Endothelial cell of umbilical vein (primary cell): ENCODE data around the gene ZNF652. TPM values are rescaled to one million over a fixed set of nuclear protein-coding genes. Genes with fewer than 3 reads are reported as not detected.

Experiments
- BruUV-seq: library from RNA; stranded (reverse); fragments of 400-500 nt; replicated peaks from 2 replicates; lab custom pipeline; 2021; lab: Mats Ljungman, UMichigan
- CTCF ChIA-PET: fragments of 300-600, 350-600 bp; sonication (Branson Sonifier 250); formaldehyde crosslinking; loops from one replicate; lab custom pipeline; 2021; ENCODE audit warnings: antibody characterized with exemption, inconsistent platforms; lab: Charles Lee
- POLR2A ChIA-PET: fragments of 300-600, 350-600 bp; sonication (Branson Sonifier 250); formaldehyde crosslinking; loops from one replicate; lab custom pipeline; 2021; ENCODE audit warnings: antibody characterized with exemption, inconsistent platforms; lab: Charles Lee
- DNase-seq: peaks from one replicate; pipeline ENCODE4 v3.0.0-alpha.2; 2011; ENCODE audit warnings: low read depth, low spot score
- FAIRE-seq: peaks from 2 replicates; lab custom pipeline; 2011; peaks lifted over from hg19 to GRCh38; lab: Jason Lieb, UNC
- H2AFZ ChIP-seq: 2 replicates; pipeline ENCODE4 v1.6.0; 2012; ENCODE audit warnings: low read depth, low read length, control low read depth, inconsistent platforms
- H3K27ac ChIP-seq: 2 replicates; pipeline ENCODE4 v1.5.1; 2011; ENCODE audit warnings: low read depth, mild to moderate bottlenecking, control low read depth, low read length, moderate library complexity; ENCODE audit not compliant: insufficient read depth
- H3K27me3 ChIP-seq, 2 experiments: 2 replicates each; pipeline versions ENCODE4 v1.6.0 to v1.6.1; 2011; ENCODE audit warnings: low read length in 2 of 2, mixed read lengths in 1 of 2; ENCODE audit not compliant: control insufficient read depth in 2 of 2, insufficient read depth in 2 of 2
- H3K36me3 ChIP-seq, 2 experiments: 2 replicates in 1 of 2; 3 replicates in 1 of 2; pipeline ENCODE4 v1.5.1; 2011; ENCODE audit warnings: low read length in 2 of 2, mild to moderate bottlenecking in 1 of 2, moderate library complexity in 1 of 2; ENCODE audit not compliant: control insufficient read depth in 2 of 2, insufficient read depth in 2 of 2; ENCODE audit errors: extremely low read depth in 1 of 2
- H3K4me1 ChIP-seq: 3 replicates; pipeline ENCODE4 v1.5.1; 2011; ENCODE audit warnings: mild to moderate bottlenecking, low read length; ENCODE audit not compliant: control insufficient read depth, insufficient read depth; ENCODE audit errors: extremely low read depth
- H3K4me2 ChIP-seq: 2 replicates; pipeline ENCODE4 v1.6.1; 2011; ENCODE audit warnings: low read length, control low read depth, mixed read lengths; ENCODE audit not compliant: insufficient read depth
- H3K4me3 ChIP-seq, 3 experiments: fragments of 200-600 bp in 1 of 3; sonication (generic), shearing (Covaris generic) in 1 of 3; replicated peaks in 1 of 3; 2 replicates each; pipeline ENCODE4 v1.5.1; 2011 to 2016; ENCODE audit warnings: control low read depth in 3 of 3, low read length in 3 of 3, mild to moderate bottlenecking in 2 of 3, inconsistent platforms in 1 of 3, low read depth in 1 of 3, moderate library complexity in 1 of 3; ENCODE audit not compliant: insufficient read depth in 1 of 3
- H3K79me2 ChIP-seq: 2 replicates; pipeline ENCODE4 v1.6.0; 2012; ENCODE audit warnings: low read length, inconsistent platforms; ENCODE audit not compliant: control insufficient read depth, insufficient read depth
- H3K9ac ChIP-seq: replicated peaks from 2 replicates; pipeline ENCODE3; 2011; ENCODE audit warnings: low read length, control low read depth; ENCODE audit not compliant: insufficient read depth; ENCODE audit errors: extremely low read depth
- H3K9me1 ChIP-seq: replicated peaks from 3 replicates; pipeline ENCODE4 v1.6.0; 2011; ENCODE audit warnings: mild to moderate bottlenecking, low read length; ENCODE audit not compliant: control insufficient read depth, insufficient read depth; ENCODE audit errors: extremely low read depth
- H3K9me3 ChIP-seq: replicated peaks from 2 replicates; pipeline ENCODE4 v1.5.1; 2012; ENCODE audit warnings: low read length, inconsistent platforms; ENCODE audit not compliant: control insufficient read depth, insufficient read depth
- H4K20me1 ChIP-seq: replicated peaks from 2 replicates; pipeline ENCODE3; 2011; ENCODE audit warnings: mild to moderate bottlenecking, low read length; ENCODE audit not compliant: control insufficient read depth, insufficient read depth; ENCODE audit errors: extremely low read depth
- EZH2 ChIP-seq: IDR thresholded peaks from 2 replicates; pipeline ENCODE4 v1.6.1; 2012; ENCODE audit warnings: borderline replicate concordance, low read depth, mild to moderate bottlenecking, moderate library complexity, low read length, inconsistent platforms; ENCODE audit not compliant: severe bottlenecking
- FOS ChIP-seq: IDR thresholded peaks from 2 replicates; pipeline ENCODE4 v1.6.1; 2011; ENCODE audit warnings: mild to moderate bottlenecking, low read length, moderate library complexity, borderline replicate concordance; ENCODE audit not compliant: insufficient read depth
- GATA2 ChIP-seq: IDR thresholded peaks from 2 replicates; pipeline ENCODE4 v1.7.0; 2011; ENCODE audit warnings: low read depth, mild to moderate bottlenecking, moderate library complexity, mixed read lengths, low read length; ENCODE audit not compliant: insufficient read length, insufficient read depth
- JUN ChIP-seq: IDR thresholded peaks from 2 replicates; pipeline ENCODE4 v1.6.1; 2011; ENCODE audit warnings: borderline replicate concordance, low read depth; ENCODE audit not compliant: insufficient read length, insufficient read depth
- MYC ChIP-seq: IDR thresholded peaks from one replicate; pipeline ENCODE4 v1.6.1; 2011; ENCODE audit warnings: mild to moderate bottlenecking, low read depth, low read length
- POLR2A ChIP-seq: IDR thresholded peaks from 2 replicates; pipeline ENCODE4 v1.6.1; 2012; ENCODE audit warnings: low read depth, mild to moderate bottlenecking, control low read depth, low read length
- POLR2AphosphoS5 ChIP-seq: IDR thresholded peaks from 2 replicates; pipeline ENCODE4 v1.6.1; 2012; ENCODE audit warnings: low read depth, mild to moderate bottlenecking, control low read depth, low read length, moderate library complexity; ENCODE audit not compliant: insufficient read depth
- dilution Hi-C: fragments of 300-500 bp; cut with MboI; formaldehyde crosslinking; loops from one replicate; pipeline ENCODE4 v1.15.0; 2019; ENCODE audit warnings: low sequenced_read_pairs; ENCODE audit not compliant: extremely low pct_ligation_motif_present
- intact Hi-C: fragments of 100-400 bp; cut with micrococcal nuclease; formaldehyde crosslinking; loops from one replicate; pipeline ENCODE4 v1.10.0; 2022
- polyA plus RNA-seq, 4 experiments: library from polyadenylated mRNA; depleted of rRNA in 3 of 4; stranded (reverse) in 3 of 4; unstranded in 1 of 4; fragments of >200 nt; gene quantifications; 2 replicates each; pipeline versions ENCODE4 v1.2.1 to v1.2.3, GENCODE V29; 2011 to 2012; ENCODE audit warnings: missing spikeins in 1 of 4
- total RNA-seq: library from RNA; stranded (reverse); gene quantifications from 2 replicates; pipeline ENCODE4 v1.2.3, GENCODE V29; 2021
- TF ChIP-seq, protein P1 (sequence below), 2 donors: IDR thresholded peaks; 1 replicate in 1 of 2; 2 replicates in 1 of 2; pipeline ENCODE4 v1.5.1; 2011; ENCODE audit warnings: low read length in 2 of 2, mild to moderate bottlenecking in 2 of 2, moderate library complexity in 2 of 2, control low read depth in 1 of 2, inconsistent platforms in 1 of 2, low read depth in 1 of 2; ENCODE audit not compliant: insufficient read depth in 1 of 2; ENCODE audit errors: extremely low read depth in 1 of 2
- TF ChIP-seq, protein P2 (sequence below): IDR thresholded peaks from 2 replicates; pipeline ENCODE4 v1.6.1; 2011; ENCODE audit not compliant: insufficient read depth, insufficient read length

Gene ZNF652
- total and polyA plus RNA-seq, 2 donors (not counting 3 experiments of a cell fraction or from before 2014, with no cell fraction given) = 6.1 to 18.6 TPM

DNA sequence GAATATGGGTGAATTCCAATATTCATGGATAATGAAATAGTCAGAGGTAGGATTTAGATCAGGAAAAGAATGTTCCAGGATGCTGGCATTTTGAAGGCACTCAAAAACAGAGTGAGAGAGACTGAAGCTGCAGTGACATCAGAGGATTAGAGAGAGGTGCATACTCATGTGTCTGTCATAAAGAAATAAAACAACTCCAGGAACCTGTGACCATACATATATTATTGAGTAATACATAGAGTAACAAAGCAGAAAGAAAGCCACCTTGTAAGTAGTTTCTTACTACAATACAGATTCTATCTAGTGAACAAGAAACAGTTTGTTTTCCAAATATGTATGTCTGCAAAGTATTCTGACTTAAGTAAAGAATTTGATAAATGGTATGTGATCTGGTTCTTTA lies 69.1 kb downstream of the ZNF652 start:
- Histone ChIP-seq H3K9me1 (no peaks in the 10 kb centered on the region), H2AFZ (no peak overlapping the region), H3K9ac (no peak overlapping the region), H3K4me1 (no peaks in the 10 kb centered on the region), H3K4me2 (no peak overlapping the region), H3K4me3 (no peak overlapping the region), H3K27ac (no peak overlapping the region), H3K36me3 (peaks cover 0 to under 1% of the 10 kb centered on the region in 2 experiments), H3K9me3 (no peaks in the 10 kb centered on the region), H3K79me2 (no peaks in the 10 kb centered on the region), H3K27me3 (no peaks in the 10 kb centered on the region), H4K20me1 (no peaks in the 10 kb centered on the region)
- no peak for FAIRE-seq
- no peak for TF ChIP-seq MYC
- TF ChIP-seq, protein P1, sequence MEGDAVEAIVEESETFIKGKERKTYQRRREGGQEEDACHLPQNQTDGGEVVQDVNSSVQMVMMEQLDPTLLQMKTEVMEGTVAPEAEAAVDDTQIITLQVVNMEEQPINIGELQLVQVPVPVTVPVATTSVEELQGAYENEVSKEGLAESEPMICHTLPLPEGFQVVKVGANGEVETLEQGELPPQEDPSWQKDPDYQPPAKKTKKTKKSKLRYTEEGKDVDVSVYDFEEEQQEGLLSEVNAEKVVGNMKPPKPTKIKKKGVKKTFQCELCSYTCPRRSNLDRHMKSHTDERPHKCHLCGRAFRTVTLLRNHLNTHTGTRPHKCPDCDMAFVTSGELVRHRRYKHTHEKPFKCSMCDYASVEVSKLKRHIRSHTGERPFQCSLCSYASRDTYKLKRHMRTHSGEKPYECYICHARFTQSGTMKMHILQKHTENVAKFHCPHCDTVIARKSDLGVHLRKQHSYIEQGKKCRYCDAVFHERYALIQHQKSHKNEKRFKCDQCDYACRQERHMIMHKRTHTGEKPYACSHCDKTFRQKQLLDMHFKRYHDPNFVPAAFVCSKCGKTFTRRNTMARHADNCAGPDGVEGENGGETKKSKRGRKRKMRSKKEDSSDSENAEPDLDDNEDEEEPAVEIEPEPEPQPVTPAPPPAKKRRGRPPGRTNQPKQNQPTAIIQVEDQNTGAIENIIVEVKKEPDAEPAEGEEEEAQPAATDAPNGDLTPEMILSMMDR (IDR thresholded peaks at IDR 0.05; ENCODE audit: extremely low read depth in 1 of 2, insufficient read depth in 1 of 2, low read depth in 1 of 2, low read length in 2 of 2) = no peak
- no peak for TF ChIP-seq POLR2A
- TF ChIP-seq JUN = no peak
- no peak for TF ChIP-seq EZH2
- no peak for TF ChIP-seq GATA2
- TF ChIP-seq POLR2AphosphoS5 = no peak
- TF ChIP-seq FOS = no peak
- TF ChIP-seq, protein P2, sequence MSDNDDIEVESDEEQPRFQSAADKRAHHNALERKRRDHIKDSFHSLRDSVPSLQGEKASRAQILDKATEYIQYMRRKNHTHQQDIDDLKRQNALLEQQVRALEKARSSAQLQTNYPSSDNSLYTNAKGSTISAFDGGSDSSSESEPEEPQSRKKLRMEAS = no peak
- no peak for DNase-seq
- ChIA-PET POLR2A (no interaction called here), CTCF (interaction anchor here (1.0 to 7.1 kb wide), 3 partner anchors 63 to 113 kb away, joined by 4 to 140 read pairs (median 4); partner anchors contain the start of gene PHOSPHO1)
- BruUV-seq = no TSS peak
- intact Hi-C loops (no loop called here), dilution Hi-C loops (no loop called here)
